ENCODE results near the gene SLC39A11. TPM values are rescaled to one million over a fixed set of nuclear protein-coding genes. Genes with fewer than 3 reads are reported as not detected.

Gene SLC39A11
- total RNA-seq, 1 donor from 2014 or later: 26.9 TPM

DNA sequence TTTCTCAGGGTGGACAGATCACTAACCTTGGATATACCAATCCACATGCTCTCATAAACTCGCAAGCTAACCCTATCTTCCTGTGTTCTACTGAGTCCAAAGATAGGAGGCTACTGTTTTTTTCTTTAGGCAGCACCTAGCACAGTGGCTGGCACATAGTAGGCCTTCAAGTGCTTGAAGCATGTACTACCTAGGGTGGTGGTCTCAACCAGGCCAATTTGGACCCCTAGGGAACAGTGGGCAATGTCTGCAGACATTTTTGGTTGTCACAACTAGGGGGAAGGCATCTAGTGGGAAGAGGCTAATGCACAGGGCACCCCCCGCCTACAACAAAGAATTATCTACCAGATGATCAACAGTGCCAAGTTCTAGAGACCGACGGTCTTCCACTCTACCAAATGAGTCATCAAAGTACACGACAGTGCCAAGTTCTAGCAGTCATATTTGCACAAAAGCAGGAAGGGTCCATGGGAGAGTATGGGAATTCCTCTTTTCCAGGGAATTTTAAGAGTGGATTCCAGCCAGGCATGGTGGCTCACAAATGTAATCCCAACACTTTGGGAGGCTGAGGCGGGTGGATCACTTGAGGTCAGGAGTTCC is 390.3 kb downstream of the SLC39A11 start:
- intact Hi-C loops (cut with micrococcal nuclease): no loop called here

DNA sequence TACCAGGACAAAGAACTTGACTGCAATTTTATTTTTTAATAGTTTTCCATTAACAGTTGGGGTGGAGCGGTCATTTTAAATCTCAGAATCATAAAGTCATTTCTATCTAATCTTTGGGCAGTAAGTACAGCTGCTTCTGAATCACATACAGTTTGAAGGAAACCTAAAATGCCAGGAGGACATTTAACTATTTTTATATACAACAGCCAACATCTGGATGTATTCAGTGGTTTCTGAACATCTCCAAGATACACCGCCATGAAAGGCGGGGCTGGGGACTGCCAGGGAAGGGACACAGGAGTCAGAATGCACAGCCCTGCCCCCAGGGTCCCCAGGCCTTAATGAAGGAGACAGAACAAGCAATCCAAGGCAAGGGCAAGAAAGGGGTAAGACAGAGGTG is 392.3 kb downstream of the SLC39A11 start:
- intact Hi-C loops (cut with micrococcal nuclease): no loop called here

DNA sequence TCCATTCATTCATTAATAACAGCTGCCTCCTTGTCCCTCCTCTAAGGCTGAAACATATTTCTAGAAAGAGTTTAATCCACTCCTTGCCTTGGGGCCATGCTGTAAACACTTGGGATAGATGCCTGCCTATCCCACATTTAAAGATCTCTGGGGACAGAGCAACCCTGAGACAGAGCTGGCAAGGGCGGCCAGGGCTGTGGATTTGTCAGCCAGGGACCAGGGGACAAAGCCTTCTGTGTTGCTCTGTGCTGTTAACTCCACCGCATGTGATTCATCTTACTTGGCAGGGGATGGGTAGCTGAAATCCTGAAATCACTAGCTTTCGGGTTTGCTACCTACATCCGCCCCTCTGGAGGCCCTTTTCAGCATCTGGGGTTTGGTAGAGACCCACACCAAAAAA is 392.9 kb downstream of the SLC39A11 start:
- intact Hi-C loops (cut with micrococcal nuclease): no loop called here

DNA sequence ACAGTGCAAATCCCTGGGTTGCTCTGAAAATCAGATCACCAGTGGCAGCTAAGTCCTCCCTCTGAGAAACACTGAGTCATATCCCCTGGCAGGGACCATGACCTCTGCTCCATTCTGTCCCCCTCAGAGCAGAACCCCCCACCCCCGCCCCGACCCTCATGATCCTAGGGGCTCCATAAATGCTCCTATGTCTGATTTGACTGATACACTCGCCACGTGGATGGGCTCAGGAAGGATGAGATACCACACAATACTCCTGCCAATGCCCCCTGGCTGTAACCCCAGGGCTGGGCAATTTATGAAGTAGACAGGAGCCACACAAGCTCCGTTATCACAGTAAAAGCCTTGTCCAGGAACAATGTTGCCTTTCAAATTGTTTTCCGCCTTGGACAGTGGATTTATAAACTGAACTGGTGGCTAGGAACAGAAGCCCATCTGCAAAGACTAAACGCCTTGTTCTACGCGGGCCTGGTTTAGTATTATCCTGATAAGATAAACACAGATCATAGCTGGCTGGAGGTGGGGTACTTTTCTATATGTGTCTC is 394.8 kb downstream of the SLC39A11 start:
- intact Hi-C loops (cut with micrococcal nuclease): no loop called here

DNA sequence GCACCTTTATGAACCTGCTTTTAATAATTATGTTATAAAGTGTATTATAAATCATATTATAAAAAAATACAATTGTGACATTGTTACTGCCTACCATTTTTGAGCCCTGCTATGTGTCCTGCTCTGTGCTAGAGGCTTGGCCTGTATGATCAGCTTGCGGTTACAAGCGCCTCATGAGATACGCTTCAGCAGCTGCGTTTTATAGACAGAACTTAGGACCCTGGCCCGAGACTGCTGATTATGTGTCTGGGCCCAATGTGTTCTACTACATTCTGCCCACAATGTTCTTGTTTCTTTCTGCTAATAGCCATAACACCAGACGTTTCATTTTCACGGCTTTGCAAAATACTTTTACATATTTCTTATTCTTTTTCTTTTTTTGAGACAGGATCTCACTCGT is 395.8 kb downstream of the SLC39A11 start:
- intact Hi-C loops (cut with micrococcal nuclease): no loop called here

DNA sequence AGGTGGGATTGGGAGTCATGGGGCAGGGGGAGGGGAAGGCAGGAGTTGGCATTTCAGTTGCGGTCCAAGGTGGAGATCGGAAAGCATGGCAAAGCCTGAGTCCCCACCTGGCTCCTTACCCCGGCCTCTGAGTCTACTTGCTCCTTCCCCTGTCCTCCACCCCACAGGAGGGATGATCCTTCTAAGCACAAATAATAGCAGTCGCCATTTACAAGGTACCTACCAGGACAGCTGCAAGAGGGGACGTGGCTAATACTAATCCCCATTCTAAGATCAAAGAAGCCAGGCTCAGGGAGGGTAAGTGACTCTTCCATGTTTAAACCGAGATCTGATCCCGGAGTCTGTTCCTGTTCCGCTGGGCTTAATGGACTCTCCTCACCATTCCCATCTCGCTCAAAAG is 396.3 kb downstream of the SLC39A11 start:
- intact Hi-C loops (cut with micrococcal nuclease): no loop called here

DNA sequence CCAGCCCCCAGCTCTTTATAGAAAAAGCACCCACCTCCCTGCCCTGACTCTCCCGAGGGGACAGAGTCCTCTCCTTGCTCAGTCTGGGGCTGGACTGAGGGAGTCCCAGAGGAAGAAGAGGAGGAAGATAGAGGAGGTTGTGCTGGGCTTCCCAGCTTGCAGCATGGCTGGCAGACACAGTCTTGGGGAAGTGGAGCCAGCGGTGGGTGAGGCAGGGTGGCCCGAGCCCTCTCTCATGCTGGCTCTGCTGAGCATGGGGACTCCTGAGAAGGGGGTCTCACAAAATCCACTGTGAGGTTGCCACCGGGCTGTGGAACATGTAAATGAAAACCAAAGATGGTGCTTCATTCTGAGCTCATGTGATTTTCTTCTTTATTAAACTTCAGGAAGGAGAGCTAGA is 398.5 kb downstream of the SLC39A11 start:
- intact Hi-C loops (cut with micrococcal nuclease): no loop called here

DNA sequence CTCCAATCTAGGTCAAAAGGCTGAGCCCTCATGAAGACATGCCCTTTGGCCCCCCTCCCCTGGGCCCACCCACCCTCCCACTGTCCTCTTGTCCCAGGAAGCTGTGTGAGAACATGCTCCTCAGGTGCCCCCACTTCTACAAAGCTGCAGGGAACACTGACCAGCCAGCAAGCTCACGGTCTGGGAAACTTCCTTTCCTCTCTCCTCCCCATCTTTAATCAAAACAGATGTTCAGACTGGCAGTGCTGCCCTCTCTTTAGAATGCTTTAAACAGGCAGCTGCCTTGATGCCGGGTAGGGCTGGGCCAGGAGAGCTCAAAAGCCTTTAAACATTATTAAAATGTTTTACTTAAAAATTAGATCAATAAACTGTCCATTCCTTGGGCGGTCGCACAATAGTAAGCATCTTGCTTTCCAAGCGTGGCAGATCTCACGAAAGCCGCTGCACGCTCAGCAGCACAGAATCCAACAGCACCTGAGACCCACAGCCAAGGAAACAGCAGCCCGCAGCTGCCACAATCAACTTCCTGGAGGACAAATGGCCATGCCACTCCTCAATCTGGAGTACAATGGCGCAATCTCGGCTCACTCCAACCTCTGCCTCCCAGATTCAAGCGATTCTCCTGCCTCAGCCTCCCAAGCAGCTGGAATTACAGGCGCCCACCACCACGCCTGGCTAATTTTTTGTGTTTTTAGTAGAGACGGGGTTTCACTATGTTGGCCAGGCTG is 399.2 kb downstream of the SLC39A11 start:
- intact Hi-C loops (cut with micrococcal nuclease): no loop called here

DNA sequence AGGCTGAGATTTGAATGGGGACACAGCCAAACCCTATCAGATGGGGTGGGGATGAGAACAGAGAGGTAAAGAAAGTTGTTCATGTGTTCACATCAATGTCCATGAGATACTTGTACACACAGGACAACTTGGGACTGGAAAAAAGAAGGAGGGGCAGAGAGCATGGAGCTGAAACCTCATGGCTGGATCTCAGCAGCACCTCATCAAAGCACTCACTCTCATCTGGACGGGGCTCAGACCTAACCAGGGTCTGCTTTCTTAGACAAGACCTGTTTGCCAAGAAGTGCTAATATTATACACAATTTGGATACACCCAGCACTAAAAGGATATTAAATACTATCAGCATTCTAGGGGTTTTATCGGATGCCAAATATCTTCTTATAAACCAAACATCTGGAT is 399.8 kb downstream of the SLC39A11 start:
- intact Hi-C loops (cut with micrococcal nuclease): no loop called here

DNA sequence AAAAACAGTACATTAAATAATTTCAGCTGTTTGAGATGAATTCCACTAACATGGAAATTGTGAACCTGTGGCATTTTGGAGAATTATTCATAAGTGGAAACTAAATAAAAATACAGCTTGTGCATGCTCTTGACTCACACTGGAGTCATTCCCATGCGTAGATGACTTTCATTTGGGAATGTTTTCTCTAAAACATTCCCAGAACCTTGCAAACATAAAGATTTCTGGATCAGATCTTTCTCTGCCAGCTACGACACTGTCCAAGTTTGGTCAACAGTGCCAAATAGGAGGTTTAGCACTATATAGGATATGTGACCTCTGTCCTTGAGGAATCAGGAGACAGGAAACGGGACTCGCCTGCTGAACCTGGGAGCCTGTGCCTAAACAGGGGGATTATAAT is 400.9 kb downstream of the SLC39A11 start:
- intact Hi-C loops (cut with micrococcal nuclease): no loop called here

DNA sequence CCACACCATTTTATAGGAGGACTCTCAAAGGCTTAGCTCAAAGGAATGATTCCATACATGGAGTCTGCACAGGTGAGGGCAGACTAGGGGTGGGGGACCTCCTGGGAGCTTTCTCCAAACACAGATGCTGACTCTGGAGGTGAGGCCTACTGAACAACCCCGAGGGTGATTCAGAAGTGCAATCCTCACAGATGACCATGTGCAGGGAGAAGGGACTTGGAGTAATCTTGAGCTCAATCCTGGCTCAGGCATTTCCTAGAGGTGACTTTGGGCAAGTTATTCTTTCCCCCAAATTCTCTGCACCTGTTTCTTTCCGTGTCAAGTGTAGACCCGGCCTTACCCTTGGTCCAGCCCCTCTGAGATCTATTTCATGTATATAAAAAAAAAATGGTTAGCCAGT is 401.5 kb downstream of the SLC39A11 start:
- intact Hi-C loops (cut with micrococcal nuclease): no loop called here

DNA sequence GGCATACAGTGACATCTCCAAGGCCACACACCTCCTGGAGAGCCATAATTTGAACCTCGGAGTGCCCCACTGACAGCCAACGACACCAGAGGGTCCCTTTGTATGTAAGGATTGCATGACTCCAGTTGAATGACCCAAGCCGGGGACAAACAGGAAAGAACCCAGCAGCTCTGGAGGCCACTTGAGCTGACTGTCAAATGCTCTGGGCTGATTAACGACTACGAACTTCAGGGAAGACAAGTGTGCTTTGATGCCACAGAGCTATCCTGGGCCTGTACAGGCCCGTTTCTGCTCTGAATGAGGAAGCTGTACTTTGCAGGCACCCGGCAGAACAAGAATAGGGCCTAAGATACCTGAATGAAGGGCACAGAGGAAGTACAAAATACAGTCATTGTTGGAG is 404.6 kb downstream of the SLC39A11 start:
- intact Hi-C loops (cut with micrococcal nuclease): no loop called here

DNA sequence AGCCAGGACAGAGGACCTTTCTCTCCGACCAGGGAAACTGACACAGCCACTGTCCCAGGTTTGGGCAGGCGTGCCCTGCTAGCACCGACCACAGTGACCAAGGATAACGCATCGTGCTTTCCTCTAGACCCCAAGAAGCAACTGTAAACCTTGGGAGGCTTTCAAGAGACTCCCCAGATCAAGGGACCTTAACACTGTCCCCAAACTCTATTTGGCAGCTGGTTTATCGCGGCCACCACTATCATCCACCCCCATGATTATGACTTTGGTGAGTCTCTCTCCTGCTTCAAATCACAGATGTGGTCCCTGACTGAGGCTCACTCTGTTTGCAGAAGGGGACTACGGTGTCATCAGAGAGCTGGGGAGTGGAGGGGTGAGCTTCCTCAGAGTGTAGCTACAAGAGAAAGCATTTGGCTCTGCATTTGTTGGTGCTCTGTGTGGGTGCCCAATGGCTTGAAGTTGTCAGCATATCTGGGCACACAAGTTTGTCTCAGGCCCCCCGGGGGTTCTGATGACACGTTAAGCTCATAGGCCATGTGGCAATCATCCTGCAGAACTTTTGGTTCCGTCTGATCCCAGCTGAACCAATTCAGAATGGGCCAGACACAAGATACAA is 408.0 kb downstream of the SLC39A11 start:
- intact Hi-C loops (cut with micrococcal nuclease): no loop called here

DNA sequence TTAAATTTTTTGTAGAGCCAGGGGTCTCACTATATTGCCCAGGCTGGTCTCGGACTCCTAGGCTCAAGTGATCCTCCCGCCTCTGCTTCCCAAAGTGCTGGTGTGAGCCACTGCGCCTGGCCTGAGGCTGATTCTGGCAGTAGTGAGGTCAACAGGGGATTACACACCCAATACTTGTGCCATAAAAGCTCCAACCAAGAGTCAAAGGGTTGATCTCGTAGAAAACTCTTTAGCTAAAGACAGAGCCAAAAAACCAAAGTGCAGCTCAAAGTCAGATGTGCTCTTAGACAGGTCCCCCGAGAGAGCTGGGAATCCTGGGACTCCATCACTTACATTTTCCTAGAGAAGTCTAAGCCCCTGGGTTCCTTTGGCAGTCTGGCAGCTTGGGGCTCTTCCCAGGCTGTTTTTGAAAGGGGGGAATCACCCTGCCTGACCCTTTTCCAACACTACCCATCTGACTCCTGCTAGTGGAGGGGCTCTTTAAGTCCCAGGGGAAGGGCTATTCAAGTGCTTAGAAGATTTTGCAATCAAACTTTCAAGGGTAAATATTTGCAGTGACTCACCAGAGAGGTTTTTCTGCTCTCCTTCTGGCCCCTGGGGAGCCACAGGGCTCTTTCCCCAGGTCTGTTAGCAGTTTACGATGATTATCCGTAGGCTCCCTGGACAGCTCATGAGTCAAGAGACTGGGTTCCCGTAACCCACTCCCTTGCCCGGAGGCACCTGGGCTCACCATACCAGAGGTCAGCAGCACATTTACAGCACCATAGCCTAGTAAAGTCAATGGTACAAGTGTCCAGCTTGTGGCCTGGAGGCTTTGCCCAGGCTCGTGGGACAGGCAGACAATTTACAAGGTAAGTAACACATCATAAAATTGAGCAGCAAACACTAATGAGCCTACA is 408.7 kb downstream of the SLC39A11 start:
- intact Hi-C loops (cut with micrococcal nuclease): no loop called here

DNA sequence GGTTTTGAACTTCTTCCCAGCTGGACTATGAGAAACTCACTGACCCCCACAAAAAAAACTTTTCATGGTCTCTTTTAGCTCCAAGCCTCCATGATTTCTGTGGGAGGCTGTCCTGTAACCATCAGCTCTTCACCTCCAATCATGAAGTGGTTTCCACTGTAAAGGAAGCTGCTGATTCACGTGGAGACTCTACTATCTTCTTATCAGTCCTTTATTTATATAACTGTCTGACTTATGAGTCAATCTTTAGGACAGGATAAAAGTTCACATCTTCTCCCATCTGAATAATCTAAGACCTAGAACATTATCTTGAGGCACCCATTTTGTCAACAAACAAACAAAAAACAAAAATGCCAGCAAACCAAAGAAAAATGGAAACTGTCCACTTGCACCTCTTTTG is 409.9 kb downstream of the SLC39A11 start:
- intact Hi-C loops (cut with micrococcal nuclease): no loop called here

DNA sequence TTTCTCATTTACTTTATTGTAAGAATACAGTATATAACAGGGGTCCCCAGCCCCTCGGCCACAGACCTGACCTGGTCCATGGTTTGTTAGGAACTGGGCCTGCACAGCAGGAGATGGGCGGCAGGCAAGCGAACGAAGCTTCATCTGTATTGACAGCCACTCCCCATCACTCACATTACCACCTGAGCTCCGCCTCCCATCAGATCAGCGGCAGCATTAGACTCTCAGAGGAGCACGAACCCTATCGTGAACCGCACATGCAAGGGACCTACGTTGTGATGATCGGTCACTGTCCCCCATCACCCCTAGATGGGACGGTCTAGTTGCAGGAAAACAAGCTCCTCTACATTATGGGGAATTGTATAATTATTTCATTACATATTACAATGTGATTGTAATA is 410.6 kb downstream of the SLC39A11 start:
- intact Hi-C loops (cut with micrococcal nuclease): no loop called here

DNA sequence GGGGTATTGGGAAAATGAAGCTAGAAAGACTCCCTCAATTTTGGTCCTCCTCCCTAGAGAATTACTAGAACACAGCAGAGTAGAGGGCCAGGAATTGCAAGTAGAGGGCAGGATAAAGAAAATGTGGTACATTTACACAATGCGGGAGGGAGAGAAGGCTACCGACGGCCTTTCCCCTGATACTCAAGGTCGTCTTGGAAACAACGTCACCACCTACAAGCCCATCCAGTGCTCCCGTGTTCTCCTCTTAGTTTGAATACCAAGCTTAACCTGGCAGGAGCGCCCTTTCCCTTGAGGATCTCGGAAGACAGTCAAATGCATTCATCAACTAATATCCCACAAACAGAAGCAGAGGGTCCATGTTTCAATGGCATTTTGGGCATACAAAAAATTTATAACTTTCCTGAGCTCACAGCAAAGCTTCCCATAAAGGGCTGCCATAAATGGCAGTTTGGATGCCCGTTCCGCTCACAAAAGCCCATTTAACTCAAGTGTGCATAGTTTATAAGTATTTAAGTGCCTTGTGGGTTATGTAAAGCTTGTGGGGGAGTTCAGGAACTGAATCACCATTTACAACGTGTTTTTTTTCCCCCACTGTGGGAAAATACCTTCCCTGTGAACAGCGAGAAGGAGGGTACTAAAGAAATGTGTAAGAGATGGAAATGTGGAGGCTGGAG is 414.6 kb downstream of the SLC39A11 start:
- intact Hi-C loops (cut with micrococcal nuclease): no loop called here

DNA sequence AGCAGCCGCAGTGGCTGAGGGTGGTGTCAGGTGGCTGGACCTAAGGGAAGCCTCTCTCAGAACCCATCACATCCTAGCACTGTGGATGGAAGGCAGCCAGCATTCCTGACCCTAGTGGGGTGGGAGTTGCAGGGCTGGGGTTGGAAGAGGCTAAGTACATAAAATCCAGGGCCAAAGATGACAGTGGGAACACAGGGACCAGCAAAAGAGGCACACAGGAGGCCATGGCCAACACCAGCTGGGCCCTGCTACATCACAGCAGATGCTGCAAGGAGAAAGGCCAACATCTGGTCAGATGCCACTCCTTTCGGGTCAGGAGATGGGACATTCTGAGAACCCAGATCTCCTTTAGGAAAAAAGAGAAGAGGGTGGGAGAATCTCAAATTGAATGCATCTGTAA is 415.4 kb downstream of the SLC39A11 start:
- intact Hi-C loops (cut with micrococcal nuclease): no loop called here

DNA sequence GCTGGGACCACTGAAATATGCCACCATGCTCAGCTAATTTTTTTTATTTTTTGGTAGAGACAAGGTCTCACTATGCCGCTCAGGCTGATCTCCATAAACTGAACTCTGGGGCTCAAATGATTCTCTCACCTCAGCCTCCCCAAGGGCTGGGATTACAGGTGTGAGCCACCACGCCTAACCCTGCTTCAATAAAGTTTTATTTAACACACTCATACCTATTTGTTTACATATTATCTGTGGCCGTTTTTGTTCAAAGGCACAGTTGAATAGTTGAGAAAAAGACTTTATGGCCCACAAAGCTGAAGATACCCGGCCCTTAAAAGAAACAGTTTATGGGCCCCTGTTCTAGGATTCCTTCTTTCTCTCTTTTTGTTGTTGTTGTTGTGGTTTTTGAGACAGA is 419.8 kb downstream of the SLC39A11 start:
- intact Hi-C loops (cut with micrococcal nuclease): no loop called here

DNA sequence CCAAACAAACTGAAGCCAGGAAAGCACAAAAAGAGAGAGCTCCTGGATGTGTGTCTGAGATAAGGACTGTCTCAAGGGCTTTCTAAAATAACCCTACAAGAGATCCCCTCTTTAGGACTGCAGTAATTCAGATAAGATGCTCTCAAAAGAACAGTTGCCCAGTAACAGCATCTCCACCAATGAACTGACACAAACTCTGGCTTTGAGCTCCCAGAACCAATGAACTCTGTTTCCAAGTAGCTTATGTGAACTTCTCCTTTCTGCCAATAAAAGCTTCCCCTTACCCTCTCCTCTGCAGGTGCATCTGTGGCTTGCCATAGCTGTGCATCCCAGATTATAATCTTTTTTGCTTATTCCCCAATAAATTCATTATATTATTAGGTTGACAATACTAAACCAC is 421.5 kb downstream of the SLC39A11 start:
- intact Hi-C loops (cut with micrococcal nuclease): no loop called here
